Left lung (tissue), 8 donors: ENCODE results near the gene PASK. TPM values are rescaled to one million over a fixed set of nuclear protein-coding genes. Genes with fewer than 3 reads are reported as not detected.

Experiments
- polyA plus RNA-seq, 6 donors: library from polyadenylated mRNA; unstranded; fragments of 120-200 nt; gene quantifications; one replicate each; pipeline ENCODE4 v1.2.1, GENCODE V29; 2013; ENCODE audit not compliant: insufficient read length in 6 of 6
- total RNA-seq, 2 donors: library from RNA; stranded (reverse); fragmentation: NEBNext Ultra II Directional; extraction: Animal tissue kit (Norgen Biotek cat#: 25700); gene quantifications; one replicate each; pipeline ENCODE4 v1.2.1, GENCODE V29; 2021
- donor health status: DM: no; HTN: yes; CAD: no.
- donor health status: DM: no; HTN: no; CAD: no.

PASK gene
- total and polyA plus RNA-seq, 8 donors = 12.7 to 24.8 (median 21.0) TPM

Other genes with a start within 250 kb of the PASK start
- 1 to 10 TPM in 1 of 2 donors, under 1 TPM in 1; 0.32 to 2.3 TPM for gene CROCC2, start 243.1 kb downstream of the PASK start, total RNA-seq
- gene CROCC2, start 243.1 kb downstream of the PASK start, polyA plus RNA-seq = 1 to 10 TPM; 1.2 to 4.4 (median 2.9) TPM
- 10 to 100 TPM; 36.4 to 48.2 TPM for gene SNED1, start 150.9 kb downstream of the PASK start, total RNA-seq
- 10 to 100 TPM; 44.8 to 81.0 (median 60.1) TPM for gene SNED1, start 150.9 kb downstream of the PASK start, polyA plus RNA-seq
- 10 to 100 TPM; 24.9 to 26.7 TPM for gene MTERF4, start 47.2 kb downstream of the PASK start, total RNA-seq
- gene MTERF4, start 47.2 kb downstream of the PASK start, polyA plus RNA-seq = 100 to 1,000 TPM in 1 of 6 donors, 10 to 100 TPM in 5; 67.1 to 101 (median 92.0) TPM
- gene PPP1R7, start 995 bp upstream of the PASK start, total RNA-seq = 10 to 100 TPM; 61.6 to 80.0 TPM
- gene PPP1R7, start 995 bp upstream of the PASK start, polyA plus RNA-seq = 10 to 100 TPM; 68.3 to 75.9 (median 71.3) TPM
- gene ANO7, start 39.2 kb upstream of the PASK start, total RNA-seq = 1 to 10 TPM; 1.3 to 1.5 TPM
- gene ANO7, start 39.2 kb upstream of the PASK start, polyA plus RNA-seq = 1 to 10 TPM; 2.0 to 2.8 (median 2.4) TPM
- gene HDLBP, start 166.2 kb upstream of the PASK start, total RNA-seq = 100 to 1,000 TPM; 559 to 567 TPM
- gene HDLBP, start 166.2 kb upstream of the PASK start, polyA plus RNA-seq = 100 to 1,000 TPM; 369 to 419 (median 380) TPM
- gene SEPTIN2, start 166.5 kb upstream of the PASK start, total RNA-seq = 100 to 1,000 TPM; 320 to 344 TPM
- gene SEPTIN2, start 166.5 kb upstream of the PASK start, polyA plus RNA-seq = 100 to 1,000 TPM; 509 to 593 (median 567) TPM
- gene FARP2, start 206.8 kb upstream of the PASK start, total RNA-seq = 10 to 100 TPM; 32.2 to 37.0 TPM
- 10 to 100 TPM; 47.4 to 54.8 (median 50.2) TPM for gene FARP2, start 206.8 kb upstream of the PASK start, polyA plus RNA-seq